ENCODE results near the gene SSBP2.

Gene SSBP2

GRCh38 chr5:81575924-81576323 is 175.0 kb downstream of the SSBP2 start:
- no peak for DNase-seq

GRCh38 chr5:81572201-81572600 is 178.7 kb downstream of the SSBP2 start:
- no peak for DNase-seq

- no peak for DNase-seq
These were observed 192.7 kb downstream of the SSBP2 start for GRCh38 chr5:81558188-81558587.

GRCh38 chr5:81556809-81557208 is 194.1 kb downstream of the SSBP2 start:
- no peak for DNase-seq

GRCh38 chr5:81555865-81556264 is 195.0 kb downstream of the SSBP2 start:
- DNase-seq: no peak

- DNase-seq: no peak
These were observed 196.2 kb downstream of the SSBP2 start for GRCh38 chr5:81554647-81555046.

- no peak for DNase-seq
These were observed 197.2 kb downstream of the SSBP2 start for GRCh38 chr5:81553567-81554212.

GRCh38 chr5:81552852-81553566 is 197.9 kb downstream of the SSBP2 start:
- DNase-seq: no peak

GRCh38 chr5:81549123-81549522 is 201.8 kb downstream of the SSBP2 start:
- DNase-seq: no peak

GRCh38 chr5:81547001-81547400 is 203.9 kb downstream of the SSBP2 start:
- DNase-seq: no peak

- no peak for DNase-seq
These were observed 205.0 kb downstream of the SSBP2 start for GRCh38 chr5:81545911-81546310.

GRCh38 chr5:81544351-81545018 is 206.4 kb downstream of the SSBP2 start:
- DNase-seq: no peak

GRCh38 chr5:81542242-81542641 is 208.7 kb downstream of the SSBP2 start:
- DNase-seq: no peak

GRCh38 chr5:81537905-81538547 is 212.9 kb downstream of the SSBP2 start:
- peak; percentile 30 for DNase-seq

GRCh38 chr5:81534441-81534840 is 216.5 kb downstream of the SSBP2 start:
- DNase-seq: no peak

- no peak for DNase-seq
These were observed 217.1 kb downstream of the SSBP2 start for GRCh38 chr5:81533629-81534405.

- no peak for DNase-seq
These were observed 220.0 kb downstream of the SSBP2 start for GRCh38 chr5:81530919-81531318.

- DNase-seq: no peak
These were observed 225.2 kb downstream of the SSBP2 start for GRCh38 chr5:81525690-81526089.

- no peak for DNase-seq
These were observed 226.9 kb downstream of the SSBP2 start for GRCh38 chr5:81524015-81524414.

- DNase-seq: no peak
These were observed 228.3 kb downstream of the SSBP2 start for GRCh38 chr5:81522571-81522970.

- DNase-seq: no peak
These were observed 230.1 kb downstream of the SSBP2 start for GRCh38 chr5:81520769-81521168.

GRCh38 chr5:81519217-81519905 is 231.5 kb downstream of the SSBP2 start:
- DNase-seq: no peak

Measured in CD4-positive, alpha-beta T cell treated with Interleukin-17A for 1 hour (primary cell).